ENCODE data around the gene APC.

APC gene

DNA sequence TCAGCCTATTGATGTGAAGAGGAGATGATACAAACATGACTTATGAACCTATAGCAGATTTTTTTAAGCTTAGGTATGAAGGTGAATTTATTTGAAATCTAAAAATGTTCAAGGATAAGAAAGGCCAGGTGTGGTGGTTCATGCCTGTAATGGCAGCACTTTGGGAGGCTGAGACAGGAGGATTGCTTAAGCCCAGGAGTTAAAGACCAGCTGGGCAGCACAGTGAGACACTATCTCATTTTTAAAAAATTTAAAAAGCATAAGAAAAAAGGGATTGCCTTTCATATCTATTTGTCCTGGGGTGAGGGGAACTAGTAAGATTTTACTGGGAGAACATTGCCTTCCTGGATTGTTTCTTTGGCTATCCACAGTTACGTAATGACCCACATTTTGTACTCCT lies 82.6 kb downstream of the APC start:
- no peak for DNase-seq
- TF ChIP-seq, protein P1, sequence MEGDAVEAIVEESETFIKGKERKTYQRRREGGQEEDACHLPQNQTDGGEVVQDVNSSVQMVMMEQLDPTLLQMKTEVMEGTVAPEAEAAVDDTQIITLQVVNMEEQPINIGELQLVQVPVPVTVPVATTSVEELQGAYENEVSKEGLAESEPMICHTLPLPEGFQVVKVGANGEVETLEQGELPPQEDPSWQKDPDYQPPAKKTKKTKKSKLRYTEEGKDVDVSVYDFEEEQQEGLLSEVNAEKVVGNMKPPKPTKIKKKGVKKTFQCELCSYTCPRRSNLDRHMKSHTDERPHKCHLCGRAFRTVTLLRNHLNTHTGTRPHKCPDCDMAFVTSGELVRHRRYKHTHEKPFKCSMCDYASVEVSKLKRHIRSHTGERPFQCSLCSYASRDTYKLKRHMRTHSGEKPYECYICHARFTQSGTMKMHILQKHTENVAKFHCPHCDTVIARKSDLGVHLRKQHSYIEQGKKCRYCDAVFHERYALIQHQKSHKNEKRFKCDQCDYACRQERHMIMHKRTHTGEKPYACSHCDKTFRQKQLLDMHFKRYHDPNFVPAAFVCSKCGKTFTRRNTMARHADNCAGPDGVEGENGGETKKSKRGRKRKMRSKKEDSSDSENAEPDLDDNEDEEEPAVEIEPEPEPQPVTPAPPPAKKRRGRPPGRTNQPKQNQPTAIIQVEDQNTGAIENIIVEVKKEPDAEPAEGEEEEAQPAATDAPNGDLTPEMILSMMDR (IDR thresholded peaks at IDR 0.05; ENCODE audit: low read depth, low read length) = no peak
- Histone ChIP-seq H3K9me3 (no peaks in the 10 kb centered on the region), H3K27me3 (no peaks in the 10 kb centered on the region), H3K36me3 (peaks cover 26% of the 10 kb centered on the region), H3K4me3 (ENCODE audit: low read depth, low read length) (no peak overlapping the region), H3K4me1 (no peaks in the 10 kb centered on the region)

DNA sequence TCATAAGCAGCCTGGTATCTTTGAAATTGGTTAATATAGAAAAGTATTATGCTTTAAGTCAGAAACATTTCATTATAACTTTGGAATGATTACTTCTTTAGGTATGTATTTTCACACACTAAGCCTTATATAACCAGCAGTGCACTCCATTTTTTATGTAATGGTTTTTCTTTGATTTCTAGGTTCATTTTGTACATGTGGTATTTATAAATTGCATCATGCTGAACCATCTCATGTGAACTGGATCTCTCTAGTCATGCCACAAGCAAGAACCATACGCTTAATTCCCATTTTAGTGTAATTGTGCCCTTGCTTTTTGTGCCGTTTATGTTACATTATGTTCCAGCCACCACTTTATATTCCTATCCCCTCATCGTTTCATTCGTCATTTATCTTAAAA lies 84.8 kb downstream of the APC start:
- TF ChIP-seq, protein P1 (IDR thresholded peaks at IDR 0.05; ENCODE audit: low read depth, low read length) = no peak
- DNase-seq = no peak
- Histone ChIP-seq H3K9me3 (no peaks in the 10 kb centered on the region), H3K36me3 (peaks cover 32% of the 10 kb centered on the region), H3K4me3 (ENCODE audit: low read depth, low read length) (no peak overlapping the region), H3K4me1 (no peaks in the 10 kb centered on the region), H3K27me3 (no peaks in the 10 kb centered on the region)

DNA sequence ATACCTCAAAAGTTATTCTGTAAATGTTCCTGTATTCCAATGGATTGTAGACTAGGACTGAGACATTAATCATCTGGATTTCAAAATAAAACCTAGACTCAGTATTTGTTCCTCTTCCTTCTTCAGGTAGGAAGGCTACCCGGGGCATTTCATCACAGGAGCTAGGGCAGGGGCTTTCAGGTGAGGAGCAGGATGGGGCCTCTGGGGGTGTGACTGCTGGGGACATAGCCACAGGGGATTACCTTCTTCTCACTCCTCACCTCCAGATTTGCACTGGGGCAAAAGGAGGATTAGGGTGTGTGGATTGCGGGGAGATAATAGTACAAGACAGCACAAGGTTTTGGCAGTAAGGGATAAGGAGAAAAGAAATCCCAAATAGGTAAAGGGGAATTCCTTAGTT lies 85.5 kb downstream of the APC start:
- H3K4me1 ChIP-seq = no peaks in the 10 kb centered on the region
- no peak overlapping the region for H3K4me3 ChIP-seq (ENCODE audit: low read depth, low read length)
- no peak for DNase-seq
- no peaks in the 10 kb centered on the region for H3K27me3 ChIP-seq
- H3K36me3 ChIP-seq = peaks cover 39% of the 10 kb centered on the region
- no peaks in the 10 kb centered on the region for H3K9me3 ChIP-seq
- TF ChIP-seq, protein P1 (IDR thresholded peaks at IDR 0.05; ENCODE audit: low read depth, low read length) = no peak

DNA sequence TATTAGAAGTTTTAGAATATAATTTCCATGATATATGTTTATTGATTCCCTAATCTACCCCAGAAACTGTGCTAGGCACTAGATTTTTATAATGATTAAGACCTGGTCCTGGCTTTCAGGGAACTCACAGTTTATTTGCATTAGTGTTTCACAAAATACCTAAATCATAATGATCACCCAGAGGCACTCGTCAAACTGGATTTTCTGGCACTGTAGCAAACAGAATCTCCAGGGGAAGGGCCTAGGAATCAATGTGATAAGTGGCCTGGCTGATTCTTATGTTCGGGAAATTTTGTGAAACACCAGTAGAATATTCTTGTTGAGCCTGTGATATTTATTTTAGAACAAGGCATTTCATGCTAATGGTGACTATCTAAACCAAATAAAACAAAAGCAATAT lies 86.0 kb downstream of the APC start:
- Histone ChIP-seq H3K9me3 (no peaks in the 10 kb centered on the region), H3K27me3 (no peaks in the 10 kb centered on the region), H3K36me3 (peaks cover 40% of the 10 kb centered on the region), H3K4me1 (no peaks in the 10 kb centered on the region), H3K4me3 (ENCODE audit: low read depth, low read length) (no peak overlapping the region)
- TF ChIP-seq, protein P1 (IDR thresholded peaks at IDR 0.05; ENCODE audit: low read depth, low read length) = no peak
- DNase-seq = no peak

DNA sequence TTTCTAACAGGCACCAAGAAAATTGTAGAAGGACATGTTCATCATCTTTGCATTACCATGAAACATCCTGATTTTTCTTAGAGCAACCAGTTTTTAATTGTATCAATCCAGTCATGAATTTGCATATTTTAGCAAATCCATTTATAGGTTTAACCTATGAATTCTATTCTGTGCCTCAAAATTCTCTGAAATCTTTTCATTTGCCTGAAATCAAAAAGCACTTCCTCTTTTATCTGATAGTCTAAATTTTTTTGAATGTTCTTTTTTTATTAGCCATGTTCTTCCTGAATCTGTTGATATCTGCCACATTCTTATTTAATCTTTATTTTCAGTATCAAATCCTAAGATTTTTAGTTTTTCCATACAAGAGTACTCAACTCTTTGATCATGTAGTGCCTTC lies 86.5 kb downstream of the APC start:
- H3K9me3 ChIP-seq = no peaks in the 10 kb centered on the region
- peaks cover 41% of the 10 kb centered on the region for H3K36me3 ChIP-seq
- H3K4me1 ChIP-seq = no peaks in the 10 kb centered on the region
- H3K27me3 ChIP-seq = no peaks in the 10 kb centered on the region
- DNase-seq = no peak
- H3K4me3 ChIP-seq (ENCODE audit: low read depth, low read length) = no peak overlapping the region
- TF ChIP-seq, protein P1 (IDR thresholded peaks at IDR 0.05; ENCODE audit: low read depth, low read length) = no peak

DNA sequence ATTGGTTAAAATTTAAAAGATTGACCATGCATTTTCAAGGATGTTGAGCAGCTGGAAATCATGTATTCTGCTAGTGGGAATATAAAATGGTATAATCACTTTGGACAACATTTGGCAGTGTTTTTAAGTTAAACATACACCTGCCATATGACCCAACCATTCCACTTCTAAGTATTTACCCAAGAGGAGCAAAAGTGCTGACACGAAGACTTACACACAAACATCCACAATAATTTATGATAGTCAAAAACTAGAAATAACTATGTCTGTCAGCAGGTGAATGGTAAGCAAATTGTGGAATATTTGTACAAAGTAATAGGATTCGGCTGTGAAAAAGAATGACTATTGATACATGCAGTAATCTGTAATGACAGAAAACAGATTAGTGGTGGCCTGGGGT lies 92.7 kb downstream of the APC start:
- no peaks in the 10 kb centered on the region for H3K9me3 ChIP-seq
- TF ChIP-seq, protein P1 (IDR thresholded peaks at IDR 0.05; ENCODE audit: low read depth, low read length) = no peak
- H3K4me1 ChIP-seq = no peaks in the 10 kb centered on the region; the same call in 1 of the 2 replicates
- no peak for DNase-seq
- no peaks in the 10 kb centered on the region for H3K27me3 ChIP-seq
- no peak overlapping the region for H3K4me3 ChIP-seq (ENCODE audit: low read depth, low read length)
- H3K36me3 ChIP-seq = peaks cover 32% of the 10 kb centered on the region
